Motor neuron (in vitro differentiated cells): ENCODE measurements around the gene HELB. TPM values are rescaled to one million over a fixed set of nuclear protein-coding genes. Genes with fewer than 3 reads are reported as not detected.

Experiments
- ATAC-seq, 8 experiments: fragments of 200-7000 bp; cut with Tn5 transposase; replicated peaks in 6 of 8; 2 replicates each; pipeline ENCODE4 v1.8.0; 2021; ENCODE audit warnings: mild to moderate bottlenecking in 8 of 8, moderate library complexity in 8 of 8
- H3K27ac ChIP-seq, 2 donors: fragments of 250-450 bp; sonication (Bioruptor Pico); 2 replicates each; pipeline ENCODE4 v1.9.0; 2021; ENCODE audit warnings: antibody characterized with exemption in 2 of 2, mild to moderate bottlenecking in 2 of 2, moderate library complexity in 1 of 2
- H3K4me1 ChIP-seq, 2 donors: fragments of 250-450 bp; sonication (Bioruptor Pico); replicated peaks in 1 of 2; 2 replicates each; pipeline ENCODE4 v1.6.1; 2021; ENCODE audit warnings: antibody characterized with exemption in 2 of 2, mild to moderate bottlenecking in 2 of 2, moderate library complexity in 1 of 2
- H3K4me3 ChIP-seq, 5 donors: fragments of 250-450 bp; sonication (Bioruptor Pico); 2 replicates each; pipeline ENCODE4 v1.9.0; 2021; ENCODE audit warnings: antibody characterized with exemption in 5 of 5, mild to moderate bottlenecking in 5 of 5, moderate library complexity in 4 of 5
- WGBS, 10 experiments: fragments of 450-650 bp; shearing (Covaris generic); methylation state at CpG; one replicate each; pipeline ENCODE4 v1.0.0; 2022; 5-methylcytosine and 5-hydroxymethylcytosine counted together
- in situ Hi-C, 9 experiments: fragments of 400-800 bp; cut with MboI; loops; one replicate each; pipeline ENCODE4 v1.15.0; 2021; ENCODE audit warnings: low sequenced_read_pairs in 9 of 9, low pct_unique_long_range_greater_than_20kb in 2 of 9; ENCODE audit not compliant: unreplicated experiment in 9 of 9
- total RNA-seq, 8 experiments: library from RNA; unstranded; fragments of 300-600 nt; gene quantifications; 2 replicates each; pipeline versions ENCODE4 v1.2.3 to v1.2.4, GENCODE V29; 2022

The HELB gene
- total RNA-seq, 8 experiments from 2014 or later, result 3.0 to 15.8 (median 4.6) TPM

GRCh38 chr12:66380769-66381535 lies 78.7 kb downstream of the HELB start:
- Histone ChIP-seq H3K27ac (no peak overlapping the region), H3K4me1 (no peaks in the 10 kb centered on the region), H3K4me3 (no peak overlapping the region)
- ATAC-seq, result no peak
- in situ Hi-C loops, result no loop called here
- 55 to 100% (median 81%) methylated on average over 2 to 5 of the region's 5 CpGs; no CpG with 5 or more reads in 2 of the 10 experiments for WGBS, 10 experiments

GRCh38 chr12:66387117-66387516 lies 84.8 kb downstream of the HELB start:
- Histone ChIP-seq H3K4me1 (no peaks in the 10 kb centered on the region), H3K4me3 (no peak overlapping the region), H3K27ac (no peak overlapping the region)
- peak in 3 of 8 experiments; percentile 45 to 99 (median 74) for ATAC-seq
- in situ Hi-C loops, result no loop called here
- WGBS, 10 experiments, result 83 to 100% (median 100%) methylated on average over 1 of the region's 1 CpG; no CpG with 5 or more reads in 6 of the 10 experiments

Other genes starting within 250 kb of the HELB start
- gene LLPH, start 171.7 kb upstream of the HELB start, total RNA-seq, result 10 to 100 TPM in 4 of 8 experiments, 1 to 10 TPM in 4; 5.8 to 39.8 (median 12.9) TPM
- gene TMBIM4, start 132.5 kb upstream of the HELB start, total RNA-seq, result 100 to 1,000 TPM in 1 of 8 experiments, 10 to 100 TPM in 7; 19.7 to 101 (median 45.7) TPM
- gene IRAK3, start 113.3 kb upstream of the HELB start, total RNA-seq, result 10 to 100 TPM in 3 of 8 experiments, under 1 TPM in 5; 0.27 to 79.2 (median 0.52) TPM